ENCODE measurements around the gene AMIGO3. TPM values are rescaled to one million over a fixed set of nuclear protein-coding genes. Genes with fewer than 3 reads are reported as not detected.

AMIGO3 gene
- total and polyA plus RNA-seq, 10 of the 15 experiments (the other 5 are each of a cell fraction or from before 2014, with no cell fraction given) = 0.07 to 1.3 (median 0.44) TPM; not detected in 3

- TF ChIP-seq REST (IDR thresholded peaks at IDR 0.05; ENCODE audit: low read depth, low read length) (no peak), NR2C1 (IDR thresholded peaks at IDR 0.05) (no peak), TARDBP (IDR thresholded peaks at IDR 0.05; ENCODE audit: borderline replicate concordance) (no peak), CUX1 (IDR thresholded peaks at IDR 0.05; ENCODE audit: insufficient replicate concordance, low read depth, low read length) (no peak), ZNF217 (IDR thresholded peaks at IDR 0.05) (no peak), TCF7 (IDR thresholded peaks at IDR 0.05; ENCODE audit: borderline replicate concordance) (no peak), SREBF1 (IDR thresholded peaks at IDR 0.05; ENCODE audit: low read length) (no peak), CHD1 (IDR thresholded peaks at IDR 0.05; ENCODE audit: low read depth, low read length) (no peak), JUNB (IDR thresholded peaks at IDR 0.05) (no peak), POLR2AphosphoS5 (IDR thresholded peaks at IDR 0.05; ENCODE audit: low read length) (no peak), ZNF622 (IDR thresholded peaks at IDR 0.05) (no peak), ZNF24 (IDR thresholded peaks at IDR 0.05) (no peak), STAT3 (IDR thresholded peaks at IDR 0.05; ENCODE audit: low read depth, low read length) (no peak), JUND (IDR thresholded peaks at IDR 0.05; ENCODE audit: low read depth, low read length) (no peak)
- SMC1A ChIA-PET (ENCODE audit: uncharacterized antibody, unreplicated experiment) = no interaction called here
- no peak overlapping the region for H3K4me3 ChIP-seq
- no peak overlapping the region for H3K27ac ChIP-seq (ENCODE audit: control insufficient read depth, insufficient read depth)
- in situ Hi-C loops (cut with MboI) = no loop called here
- RAD21 ChIA-PET (ENCODE audit: unreplicated experiment) = no interaction called here
- no TSS peak for BruUV-seq (replicated peaks)
- no peaks in the 10 kb centered on the region for H3K27me3 ChIP-seq (replicated peaks in 1 of 2; ENCODE audit: control insufficient read depth in 2 of 2, insufficient read depth in 2 of 2, low read length in 1 of 2)
- POLR2A ChIA-PET = no interaction called here
- no peaks in the 10 kb centered on the region for H4K20me1 ChIP-seq (ENCODE audit: control insufficient read depth, insufficient read depth)
- no peaks in the 10 kb centered on the region; the same call in 1 of the 2 replicates for H3K4me1 ChIP-seq (ENCODE audit: control insufficient read depth, insufficient read depth, low read length)
- H3K36me3 ChIP-seq (ENCODE audit: control insufficient read depth in 2 of 2, insufficient read depth in 2 of 2, low read length in 1 of 2) = peaks cover 0 to 21% of the 10 kb centered on the region in 2 experiments
- no peaks in the 10 kb centered on the region for H3K79me2 ChIP-seq (ENCODE audit: control insufficient read depth, insufficient read depth, low read length)
- no peak overlapping the region for H2AFZ ChIP-seq (ENCODE audit: control insufficient read depth, low read depth, low read length)
- no peak overlapping the region for H3K9ac ChIP-seq (ENCODE audit: control insufficient read depth, insufficient read depth, low read length)
- no peaks in the 10 kb centered on the region for H3K9me3 ChIP-seq (replicated peaks; ENCODE audit: control insufficient read depth, insufficient read depth, low read length)
- CTCF ChIA-PET = interaction anchor here (1.4 kb wide), 1 partner anchor 15 kb away, joined by 7 read pairs; no protein-coding TSS in a partner anchor
- FAIRE-seq (no peak), ATAC-seq (no peak), DNase-seq (ENCODE audit: low read depth, low spot score) (no peak)
- H3K4me2 ChIP-seq (ENCODE audit: control insufficient read depth, insufficient read depth) = no peak overlapping the region
- WGBS (ENCODE audit: insufficient coverage, insufficient replicate concordance, low lambda C conversion rate, missing lambda C conversion rate) = 100% methylated on average over 4 of the region's 4 CpGs
- intact Hi-C loops (cut with micrococcal nuclease; ENCODE audit: unreplicated experiment) = no loop called here
These were observed 10.6 kb upstream of the AMIGO3 start for GRCh38 chr3:49729966-49730609.

All from GM12878 (cell line).